HEK293 (cell line): Measurements from ENCODE around the gene MAGI2.

Source experiments
- FEZF1 ChIP-seq: fragments of 450-650 bp; formaldehyde crosslinking; IDR thresholded peaks from 2 replicates; pipeline ENCODE4 v1.5.1; 2016; ENCODE audit warnings: missing biosample characterization, missing genetic modification characterization
- KLF10 ChIP-seq: fragments of 450-650 bp; IDR thresholded peaks from 2 replicates; pipeline ENCODE4 v1.5.1; 2018; ENCODE audit warnings: missing biosample characterization, mild to moderate bottlenecking, missing genetic modification characterization
- KLF16 ChIP-seq: fragments of 450-650 bp; formaldehyde crosslinking; IDR thresholded peaks from 2 replicates; pipeline ENCODE4 v1.5.1; 2017; ENCODE audit warnings: missing biosample characterization, missing genetic modification characterization
- MYNN ChIP-seq: fragments of 450-650 bp; formaldehyde crosslinking; IDR thresholded peaks from 2 replicates; pipeline ENCODE4 v1.5.1; 2016; ENCODE audit warnings: missing biosample characterization, missing genetic modification characterization, borderline replicate concordance
- PRDM1 ChIP-seq: fragments of 450-650 bp; formaldehyde crosslinking; IDR thresholded peaks from 2 replicates; pipeline ENCODE4; 2016; ENCODE audit warnings: missing biosample characterization, missing genetic modification characterization
- WT1 ChIP-seq: fragments of 450-650 bp; formaldehyde crosslinking; IDR thresholded peaks from 2 replicates; pipeline ENCODE4 v1.5.1; 2016; ENCODE audit warnings: missing biosample characterization, missing genetic modification characterization
- ZFP69B ChIP-seq: fragments of 450-650 bp; formaldehyde crosslinking; IDR thresholded peaks from 2 replicates; pipeline ENCODE4 v1.5.1; 2016; ENCODE audit warnings: missing biosample characterization, missing genetic modification characterization
- ZNF2 ChIP-seq: fragments of 450-650 bp; formaldehyde crosslinking; IDR thresholded peaks from 2 replicates; pipeline ENCODE4 v1.5.1; 2016; ENCODE audit warnings: missing biosample characterization, missing genetic modification characterization
- ZNF24 ChIP-seq: fragments of 450-650 bp; formaldehyde crosslinking; IDR thresholded peaks from 2 replicates; pipeline ENCODE4 v1.5.1; 2016; ENCODE audit warnings: missing biosample characterization, missing genetic modification characterization
- ZNF324 ChIP-seq: fragments of 450-650 bp; formaldehyde crosslinking; IDR thresholded peaks from 2 replicates; pipeline ENCODE4 v1.5.1; 2016; ENCODE audit warnings: missing biosample characterization, missing genetic modification characterization
- ZNF350 ChIP-seq: fragments of 450-650 bp; formaldehyde crosslinking; IDR thresholded peaks from 2 replicates; pipeline ENCODE4 v1.5.0; 2017; ENCODE audit warnings: missing biosample characterization, mild to moderate bottlenecking, missing genetic modification characterization
- ZNF548 ChIP-seq: fragments of 450-650 bp; formaldehyde crosslinking; IDR thresholded peaks from 2 replicates; pipeline ENCODE4 v1.5.1; 2016; ENCODE audit warnings: missing biosample characterization, missing genetic modification characterization
- ZNF600 ChIP-seq: fragments of 450-650 bp; formaldehyde crosslinking; IDR thresholded peaks from 2 replicates; pipeline ENCODE4 v1.5.1; 2016; ENCODE audit warnings: missing biosample characterization, missing genetic modification characterization
- ZNF623 ChIP-seq: fragments of 450-650 bp; formaldehyde crosslinking; IDR thresholded peaks from 2 replicates; pipeline ENCODE4 v1.5.1; 2016; ENCODE audit warnings: missing biosample characterization, missing genetic modification characterization
- ZNF791 ChIP-seq: fragments of 450-650 bp; formaldehyde crosslinking; IDR thresholded peaks from 2 replicates; pipeline ENCODE4 v1.5.1; 2016; ENCODE audit warnings: missing biosample characterization, missing genetic modification characterization
- ZNF792 ChIP-seq: fragments of 450-650 bp; formaldehyde crosslinking; IDR thresholded peaks from 2 replicates; pipeline ENCODE4 v1.5.1; 2016; ENCODE audit warnings: missing biosample characterization, missing genetic modification characterization
- ZSCAN23 ChIP-seq: fragments of 450-650 bp; formaldehyde crosslinking; IDR thresholded peaks from 2 replicates; pipeline ENCODE4 v1.5.1; 2016; ENCODE audit warnings: missing biosample characterization, missing genetic modification characterization
- TF ChIP-seq, protein P1 (sequence below): fragments of 450-650 bp; formaldehyde crosslinking; IDR thresholded peaks from 2 replicates; pipeline ENCODE4 v1.5.1; 2017; ENCODE audit warnings: missing biosample characterization, missing genetic modification characterization
- TF ChIP-seq, protein P2 (sequence below): fragments of 450-650 bp; formaldehyde crosslinking; IDR thresholded peaks from 2 replicates; pipeline ENCODE4 v1.5.1; 2016; ENCODE audit warnings: missing biosample characterization, missing genetic modification characterization, borderline replicate concordance
- TF ChIP-seq, protein P3 (sequence below): fragments of 450-650 bp; IDR thresholded peaks from 2 replicates; pipeline ENCODE4 v1.5.1; 2018; ENCODE audit warnings: missing biosample characterization, mild to moderate bottlenecking, missing genetic modification characterization
- TF ChIP-seq, protein P4 (sequence below): fragments of 450-650 bp; formaldehyde crosslinking; IDR thresholded peaks from 2 replicates; pipeline ENCODE4 v1.5.1; 2016; ENCODE audit warnings: missing biosample characterization, missing genetic modification characterization, low read depth
- TF ChIP-seq, protein P5 (sequence below): fragments of 450-650 bp; formaldehyde crosslinking; IDR thresholded peaks from 2 replicates; pipeline ENCODE4 v1.5.1; 2016; ENCODE audit warnings: missing biosample characterization, missing genetic modification characterization, low read depth

Gene MAGI2

DNA sequence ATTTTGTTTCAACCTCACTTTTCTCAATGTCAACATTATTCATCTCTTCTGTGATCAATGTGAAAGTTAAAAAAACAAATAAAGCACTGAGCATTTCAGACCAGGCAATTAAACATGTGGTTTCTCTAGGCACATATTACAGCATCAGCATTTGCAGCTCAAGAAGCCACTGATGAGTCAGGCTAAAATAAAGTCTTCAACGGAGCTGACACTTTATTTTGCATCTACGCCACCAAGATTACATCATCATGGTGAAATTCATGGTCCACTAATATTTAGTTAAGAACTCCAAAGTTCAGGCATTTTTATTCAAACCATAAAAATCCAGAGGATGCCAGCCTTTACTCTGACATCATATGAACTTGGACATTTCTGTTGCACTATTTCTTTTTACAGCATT lies 33.0 kb downstream of the MAGI2 start (continued):
- TF ChIP-seq, protein P1, sequence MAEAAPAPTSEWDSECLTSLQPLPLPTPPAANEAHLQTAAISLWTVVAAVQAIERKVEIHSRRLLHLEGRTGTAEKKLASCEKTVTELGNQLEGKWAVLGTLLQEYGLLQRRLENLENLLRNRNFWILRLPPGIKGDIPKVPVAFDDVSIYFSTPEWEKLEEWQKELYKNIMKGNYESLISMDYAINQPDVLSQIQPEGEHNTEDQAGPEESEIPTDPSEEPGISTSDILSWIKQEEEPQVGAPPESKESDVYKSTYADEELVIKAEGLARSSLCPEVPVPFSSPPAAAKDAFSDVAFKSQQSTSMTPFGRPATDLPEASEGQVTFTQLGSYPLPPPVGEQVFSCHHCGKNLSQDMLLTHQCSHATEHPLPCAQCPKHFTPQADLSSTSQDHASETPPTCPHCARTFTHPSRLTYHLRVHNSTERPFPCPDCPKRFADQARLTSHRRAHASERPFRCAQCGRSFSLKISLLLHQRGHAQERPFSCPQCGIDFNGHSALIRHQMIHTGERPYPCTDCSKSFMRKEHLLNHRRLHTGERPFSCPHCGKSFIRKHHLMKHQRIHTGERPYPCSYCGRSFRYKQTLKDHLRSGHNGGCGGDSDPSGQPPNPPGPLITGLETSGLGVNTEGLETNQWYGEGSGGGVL (tag by site-specific recombination): 0 out of 2 replicates have a peak, but pooled peaks have one; percentile 14
- TF ChIP-seq ZNF600 (tag by site-specific recombination) (no peak), ZNF623 (tag by site-specific recombination) (0 out of 2 replicates have a peak, but pooled peaks have one; percentile 18), ZNF792 (tag by site-specific recombination) (no peak), MYNN (tag by site-specific recombination) (no peak), ZNF24 (tag by site-specific recombination) (peak; percentile 62; the same call in 1 of the 2 replicates), PRDM1 (tag by site-specific recombination) (peak; percentile 72), ZNF324 (tag by site-specific recombination) (0 out of 2 replicates have a peak, but pooled peaks have one; percentile 17), KLF16 (tag by site-specific recombination) (no peak), ZNF2 (tag by site-specific recombination) (0 out of 2 replicates have a peak, but pooled peaks have one; percentile 46), WT1 (0 out of 2 replicates have a peak, but pooled peaks have one; percentile 16), FEZF1 (tag by site-specific recombination) (peak; percentile 91), KLF10 (peak; percentile 62; the same call in 1 of the 2 replicates), ZSCAN23 (tag by site-specific recombination) (no peak), ZNF548 (tag by site-specific recombination) (no peak), ZFP69B (0 out of 2 replicates have a peak, but pooled peaks have one; percentile 52), ZNF350 (tag by site-specific recombination) (no peak), ZNF791 (tag by site-specific recombination) (no peak)
- TF ChIP-seq, protein P2, sequence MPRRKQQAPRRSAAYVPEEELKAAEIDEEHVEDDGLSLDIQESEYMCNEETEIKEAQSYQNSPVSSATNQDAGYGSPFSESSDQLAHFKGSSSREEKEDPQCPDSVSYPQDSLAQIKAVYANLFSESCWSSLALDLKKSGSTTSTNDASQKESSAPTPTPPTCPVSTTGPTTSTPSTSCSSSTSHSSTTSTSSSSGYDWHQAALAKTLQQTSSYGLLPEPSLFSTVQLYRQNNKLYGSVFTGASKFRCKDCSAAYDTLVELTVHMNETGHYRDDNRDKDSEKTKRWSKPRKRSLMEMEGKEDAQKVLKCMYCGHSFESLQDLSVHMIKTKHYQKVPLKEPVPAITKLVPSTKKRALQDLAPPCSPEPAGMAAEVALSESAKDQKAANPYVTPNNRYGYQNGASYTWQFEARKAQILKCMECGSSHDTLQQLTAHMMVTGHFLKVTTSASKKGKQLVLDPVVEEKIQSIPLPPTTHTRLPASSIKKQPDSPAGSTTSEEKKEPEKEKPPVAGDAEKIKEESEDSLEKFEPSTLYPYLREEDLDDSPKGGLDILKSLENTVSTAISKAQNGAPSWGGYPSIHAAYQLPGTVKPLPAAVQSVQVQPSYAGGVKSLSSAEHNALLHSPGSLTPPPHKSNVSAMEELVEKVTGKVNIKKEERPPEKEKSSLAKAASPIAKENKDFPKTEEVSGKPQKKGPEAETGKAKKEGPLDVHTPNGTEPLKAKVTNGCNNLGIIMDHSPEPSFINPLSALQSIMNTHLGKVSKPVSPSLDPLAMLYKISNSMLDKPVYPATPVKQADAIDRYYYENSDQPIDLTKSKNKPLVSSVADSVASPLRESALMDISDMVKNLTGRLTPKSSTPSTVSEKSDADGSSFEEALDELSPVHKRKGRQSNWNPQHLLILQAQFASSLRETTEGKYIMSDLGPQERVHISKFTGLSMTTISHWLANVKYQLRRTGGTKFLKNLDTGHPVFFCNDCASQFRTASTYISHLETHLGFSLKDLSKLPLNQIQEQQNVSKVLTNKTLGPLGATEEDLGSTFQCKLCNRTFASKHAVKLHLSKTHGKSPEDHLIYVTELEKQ (tag by site-specific recombination): 0 out of 2 replicates have a peak, but pooled peaks have one; percentile 42
- TF ChIP-seq, protein P3, sequence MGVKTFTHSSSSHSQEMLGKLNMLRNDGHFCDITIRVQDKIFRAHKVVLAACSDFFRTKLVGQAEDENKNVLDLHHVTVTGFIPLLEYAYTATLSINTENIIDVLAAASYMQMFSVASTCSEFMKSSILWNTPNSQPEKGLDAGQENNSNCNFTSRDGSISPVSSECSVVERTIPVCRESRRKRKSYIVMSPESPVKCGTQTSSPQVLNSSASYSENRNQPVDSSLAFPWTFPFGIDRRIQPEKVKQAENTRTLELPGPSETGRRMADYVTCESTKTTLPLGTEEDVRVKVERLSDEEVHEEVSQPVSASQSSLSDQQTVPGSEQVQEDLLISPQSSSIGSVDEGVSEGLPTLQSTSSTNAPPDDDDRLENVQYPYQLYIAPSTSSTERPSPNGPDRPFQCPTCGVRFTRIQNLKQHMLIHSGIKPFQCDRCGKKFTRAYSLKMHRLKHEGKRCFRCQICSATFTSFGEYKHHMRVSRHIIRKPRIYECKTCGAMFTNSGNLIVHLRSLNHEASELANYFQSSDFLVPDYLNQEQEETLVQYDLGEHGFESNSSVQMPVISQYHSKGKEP (tag by site-specific recombination): peak; percentile 73
- TF ChIP-seq, protein P4, sequence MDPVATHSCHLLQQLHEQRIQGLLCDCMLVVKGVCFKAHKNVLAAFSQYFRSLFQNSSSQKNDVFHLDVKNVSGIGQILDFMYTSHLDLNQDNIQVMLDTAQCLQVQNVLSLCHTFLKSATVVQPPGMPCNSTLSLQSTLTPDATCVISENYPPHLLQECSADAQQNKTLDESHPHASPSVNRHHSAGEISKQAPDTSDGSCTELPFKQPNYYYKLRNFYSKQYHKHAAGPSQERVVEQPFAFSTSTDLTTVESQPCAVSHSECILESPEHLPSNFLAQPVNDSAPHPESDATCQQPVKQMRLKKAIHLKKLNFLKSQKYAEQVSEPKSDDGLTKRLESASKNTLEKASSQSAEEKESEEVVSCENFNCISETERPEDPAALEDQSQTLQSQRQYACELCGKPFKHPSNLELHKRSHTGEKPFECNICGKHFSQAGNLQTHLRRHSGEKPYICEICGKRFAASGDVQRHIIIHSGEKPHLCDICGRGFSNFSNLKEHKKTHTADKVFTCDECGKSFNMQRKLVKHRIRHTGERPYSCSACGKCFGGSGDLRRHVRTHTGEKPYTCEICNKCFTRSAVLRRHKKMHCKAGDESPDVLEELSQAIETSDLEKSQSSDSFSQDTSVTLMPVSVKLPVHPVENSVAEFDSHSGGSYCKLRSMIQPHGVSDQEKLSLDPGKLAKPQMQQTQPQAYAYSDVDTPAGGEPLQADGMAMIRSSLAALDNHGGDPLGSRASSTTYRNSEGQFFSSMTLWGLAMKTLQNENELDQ (tag by site-specific recombination): no peak
- TF ChIP-seq, protein P5, sequence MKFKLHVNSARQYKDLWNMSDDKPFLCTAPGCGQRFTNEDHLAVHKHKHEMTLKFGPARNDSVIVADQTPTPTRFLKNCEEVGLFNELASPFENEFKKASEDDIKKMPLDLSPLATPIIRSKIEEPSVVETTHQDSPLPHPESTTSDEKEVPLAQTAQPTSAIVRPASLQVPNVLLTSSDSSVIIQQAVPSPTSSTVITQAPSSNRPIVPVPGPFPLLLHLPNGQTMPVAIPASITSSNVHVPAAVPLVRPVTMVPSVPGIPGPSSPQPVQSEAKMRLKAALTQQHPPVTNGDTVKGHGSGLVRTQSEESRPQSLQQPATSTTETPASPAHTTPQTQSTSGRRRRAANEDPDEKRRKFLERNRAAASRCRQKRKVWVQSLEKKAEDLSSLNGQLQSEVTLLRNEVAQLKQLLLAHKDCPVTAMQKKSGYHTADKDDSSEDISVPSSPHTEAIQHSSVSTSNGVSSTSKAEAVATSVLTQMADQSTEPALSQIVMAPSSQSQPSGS: peak; percentile 93
